ENCODE data around the gene DDX56. TPM values are rescaled to one million over a fixed set of nuclear protein-coding genes. Genes with fewer than 3 reads are reported as not detected.

DDX56 gene
- total RNA-seq, 1 experiment from 2014 or later, result 120 TPM

GRCh38 chr7:44522315-44522714 is 51.4 kb downstream of the DDX56 start:
- Histone ChIP-seq H3K79me1 (ENCODE audit: insufficient read depth, low read depth, low read length, poor library complexity, severe bottlenecking) (no peaks in the 10 kb centered on the region), H2BK15ac (ENCODE audit: low read depth, low read length) (no peak overlapping the region), H3K4me1 (ENCODE audit: insufficient read depth, low read length) (no peaks in the 10 kb centered on the region), H2BK120ac (ENCODE audit: low read depth, low read length, poor library complexity, severe bottlenecking) (no peak overlapping the region), H3K18ac (ENCODE audit: insufficient read length, low read depth, low read length) (no peak overlapping the region), H3K27ac (ENCODE audit: insufficient read length, low read depth, low read length) (no peak overlapping the region), H2BK20ac (ENCODE audit: low read depth, low read length, poor library complexity, severe bottlenecking) (no peak overlapping the region), H3K79me2 (ENCODE audit: insufficient read depth, low read length) (no peaks in the 10 kb centered on the region), H3K4me2 (ENCODE audit: insufficient read depth, insufficient read length, low read length) (no peak overlapping the region), H3K23ac (ENCODE audit: insufficient read length, low read depth, low read length) (no peak overlapping the region), H3T11ph (ENCODE audit: low read length) (no peak overlapping the region), H3K23me2 (ENCODE audit: insufficient read length, low read depth, low read length, poor library complexity, severe bottlenecking) (no peaks in the 10 kb centered on the region), H3K4ac (ENCODE audit: low read depth, low read length) (no peak overlapping the region), H3K9me3 (ENCODE audit: control insufficient read depth, low read depth, low read length) (no peaks in the 10 kb centered on the region), H3K14ac (ENCODE audit: insufficient read depth, low read length) (no peak overlapping the region), H4K20me1 (ENCODE audit: control insufficient read depth, insufficient read depth, insufficient read length) (no peaks in the 10 kb centered on the region), H2BK12ac (ENCODE audit: insufficient read length, low read depth, low read length) (no peak overlapping the region), H4K5ac (ENCODE audit: insufficient read length, low read depth, low read length) (no peak overlapping the region), H3K56ac (ENCODE audit: insufficient read length, low read depth, low read length) (no peak overlapping the region), H3K9ac (ENCODE audit: extremely low read depth, insufficient read length, low read length) (no peak overlapping the region), H4K8ac (replicated peaks; ENCODE audit: insufficient read length, low read depth, low read length) (no peak overlapping the region), H2AFZ (ENCODE audit: low read length) (no peak overlapping the region), H3K27me3 (ENCODE audit: insufficient read depth, low read length) (no peaks in the 10 kb centered on the region), H4K91ac (ENCODE audit: insufficient read length, low read depth, low read length) (no peak overlapping the region), H2BK5ac (ENCODE audit: insufficient read length, low read length) (no peak overlapping the region), H2AK5ac (ENCODE audit: insufficient read length, low read length) (no peak overlapping the region)
- Mint-ChIP-seq H3K27ac (peak overlapping the region in 1 of 3 experiments; percentile 53; a peak in 1 of 7 replicates), H3K9me3 (peaks cover 20% of the 10 kb centered on the region in 2 experiments), H3K4me3 (no peak overlapping the region), H3K36me3 (ENCODE audit: insufficient read depth in 1 of 3, low read depth in 3 of 3) (0 out of 7 replicates have a peak, but pooled peaks cover 0 to 4% (median 0%) of the 10 kb centered on the region in 3 experiments), H3K4me1 (no peaks in the 10 kb centered on the region), H3K27me3 (ENCODE audit: low read depth) (peaks cover 12% of the 10 kb centered on the region)
- DNase-seq, result no peak
- no peak for TF ChIP-seq CTCF (conservative IDR thresholded peaks at IDR 0.05)
- no CpG with 5 or more reads among the region's 3 CpGs for WGBS (ENCODE audit: extremely low coverage, insufficient read length, low lambda C conversion rate)
